Activated CD4-positive, alpha-beta T cell treated with anti-CD3 and anti-CD28 coated beads for 24 hours (primary cell): ENCODE data around the gene NTM.
"Not testable (repeated sequence)": the region's sequence is repeated elsewhere in the genome, so short reads cannot be mapped to it uniquely, and the experiment has no call there.

Experiments
- DNase-seq, 2 donors: peaks; one replicate each; pipeline ENCODE4 v3.0.0-alpha.2; 2020; ENCODE audit warnings: low read depth in 2 of 2

The NTM gene

DNA sequence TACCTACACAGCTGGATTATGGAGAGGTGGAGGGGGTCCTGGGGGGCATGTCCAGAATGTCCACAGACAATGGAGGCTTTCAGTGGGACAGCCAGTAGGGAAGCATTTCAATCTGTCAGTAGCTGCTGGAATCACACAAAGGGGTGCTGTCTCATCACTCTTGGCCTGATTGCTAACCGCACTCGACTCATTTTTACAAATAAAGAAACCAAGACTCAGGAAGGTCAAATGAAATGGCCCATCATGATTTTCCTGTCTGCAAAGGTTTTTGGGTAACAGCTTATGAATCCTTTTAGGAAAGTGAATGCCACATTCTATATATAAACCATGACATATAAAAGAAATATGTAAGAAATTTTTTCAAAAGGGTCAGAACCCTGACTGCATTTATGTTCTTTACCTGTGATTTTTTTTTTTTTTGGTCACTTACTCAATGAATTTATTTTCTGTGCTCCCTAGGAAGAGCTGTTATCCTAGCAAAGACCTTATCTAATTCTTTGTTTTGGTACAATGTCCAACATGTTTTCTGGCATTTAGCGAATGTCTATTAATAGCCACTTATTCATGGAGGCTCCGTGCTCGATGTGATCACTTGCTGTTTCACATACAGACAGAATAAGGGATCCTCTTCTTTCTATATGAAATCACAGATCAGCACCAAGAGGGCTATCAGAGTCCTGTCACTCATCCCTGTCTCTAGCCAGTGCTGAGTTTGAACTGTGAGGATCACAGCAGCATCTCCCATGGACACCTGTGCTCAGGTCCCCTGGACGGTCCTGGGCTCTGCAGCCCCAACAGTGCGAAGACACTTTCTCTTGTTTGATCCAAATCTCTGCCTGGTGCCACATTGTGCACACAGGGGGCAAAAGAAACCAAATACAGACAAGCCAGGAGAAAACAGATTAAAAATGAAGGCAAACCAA lies 979.7 kb downstream of the NTM start:
- DNase-seq = no peak

DNA sequence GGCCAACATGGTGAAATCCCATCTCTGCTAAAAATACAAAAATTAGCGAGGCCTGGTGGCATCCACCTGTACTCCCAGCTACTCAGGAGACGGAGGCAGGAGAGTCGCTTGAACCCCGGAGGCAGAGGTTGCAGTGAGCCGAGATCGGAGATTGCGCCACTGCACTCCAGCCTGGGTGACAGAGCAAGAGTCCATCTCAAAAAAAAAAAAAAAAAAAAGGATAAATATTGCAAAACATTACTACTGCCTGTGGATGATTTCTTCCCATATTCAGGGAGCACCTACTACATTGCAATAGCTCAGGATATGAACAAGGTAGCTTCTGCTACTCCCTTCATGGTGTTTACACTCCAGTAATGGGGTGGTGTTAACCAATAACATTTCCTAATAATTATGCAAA lies 980.6 kb downstream of the NTM start:
- no peak for DNase-seq

DNA sequence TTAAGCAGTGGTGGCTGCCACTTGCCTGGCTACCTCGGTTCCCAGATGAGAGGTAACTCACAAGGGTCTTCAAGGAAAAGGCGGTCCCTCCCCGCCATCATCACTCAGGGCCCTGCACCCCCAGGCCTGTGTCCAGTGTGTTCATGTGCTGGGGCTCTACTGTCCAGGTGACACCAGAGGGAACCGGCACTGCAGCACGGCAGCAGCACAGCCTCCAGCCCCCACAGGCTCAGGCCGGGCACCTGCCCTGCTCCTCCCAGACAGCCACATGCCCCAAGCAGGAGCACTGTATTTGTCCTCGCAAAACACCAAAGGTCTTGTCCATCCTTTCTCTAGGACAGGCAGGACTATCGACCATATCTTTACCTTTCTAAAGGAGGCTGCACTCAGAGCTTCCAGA lies 982.1 kb downstream of the NTM start:
- DNase-seq = no peak

DNA sequence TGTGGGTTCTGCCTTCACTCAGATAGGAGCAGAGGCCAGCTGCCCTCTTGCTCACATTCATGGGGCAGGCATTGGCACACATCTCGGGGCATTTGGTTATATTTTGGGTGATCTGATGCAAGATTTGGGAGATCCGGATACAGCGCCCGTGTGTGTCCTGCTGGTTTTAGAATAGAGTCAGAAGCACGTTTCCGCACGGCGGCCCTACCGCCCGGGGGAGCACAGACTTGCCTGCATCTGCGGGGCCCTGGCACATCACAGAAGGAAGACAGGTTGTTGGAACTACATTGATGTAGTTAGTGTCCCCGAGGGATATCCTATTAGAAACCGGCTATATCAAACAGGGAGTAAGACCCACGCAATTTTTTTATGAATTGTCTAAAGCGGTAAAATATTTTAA lies 982.8 kb downstream of the NTM start:
- DNase-seq = no peak

DNA sequence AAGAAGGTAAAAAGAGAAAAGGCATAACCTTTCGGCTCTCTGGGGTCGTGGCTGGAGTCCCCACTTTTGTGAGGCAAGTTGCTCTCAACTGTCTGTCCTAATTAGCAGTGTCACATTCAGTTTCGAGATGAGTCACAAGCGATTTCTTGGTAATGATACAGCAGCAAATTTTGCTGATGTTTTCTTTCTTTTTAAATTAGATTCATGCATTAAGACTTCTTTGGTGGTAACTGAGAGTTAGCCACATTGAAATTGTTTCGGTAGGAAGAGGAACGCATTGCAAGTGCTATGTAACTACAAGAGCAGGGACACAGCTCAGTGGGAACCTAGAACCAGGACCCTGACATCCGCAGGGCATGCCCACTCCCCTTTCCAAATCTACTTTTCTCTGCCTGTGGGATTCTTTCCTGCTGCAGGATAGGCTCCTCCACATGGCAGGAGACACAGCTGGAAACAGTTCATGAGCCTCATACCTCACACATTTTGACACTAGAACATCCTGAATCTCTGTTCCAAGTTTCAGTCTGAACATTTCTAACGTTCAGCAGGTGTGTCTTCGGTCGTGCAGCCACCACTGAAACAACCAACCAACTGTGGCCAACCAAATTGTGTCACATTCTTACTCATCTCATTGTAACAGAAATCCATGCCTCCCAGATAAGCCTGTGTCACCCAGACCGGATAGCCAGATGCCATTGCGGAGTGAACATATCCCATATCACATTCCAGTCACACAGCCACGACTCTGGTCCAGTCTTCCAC lies 987.6 kb downstream of the NTM start:
- DNase-seq = no peak

DNA sequence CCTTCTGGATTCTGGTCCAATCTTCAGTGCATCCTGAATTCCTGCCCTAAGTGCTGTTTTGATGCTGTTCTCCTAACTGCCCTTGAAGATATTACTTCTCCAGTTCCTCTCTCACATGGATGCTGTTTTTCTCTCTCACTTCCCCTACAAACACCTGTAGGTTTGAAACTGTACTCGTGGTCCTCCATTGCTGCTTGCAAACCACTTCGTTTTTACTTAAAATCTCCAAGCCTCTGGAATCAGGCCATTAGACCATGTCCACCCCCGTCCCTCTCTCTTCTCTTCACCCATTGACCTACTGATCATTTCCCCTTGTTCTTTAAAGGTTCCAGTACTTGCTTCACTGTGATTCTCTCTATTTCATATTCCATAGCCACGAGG lies 988.1 kb downstream of the NTM start:
- no peak for DNase-seq

DNA sequence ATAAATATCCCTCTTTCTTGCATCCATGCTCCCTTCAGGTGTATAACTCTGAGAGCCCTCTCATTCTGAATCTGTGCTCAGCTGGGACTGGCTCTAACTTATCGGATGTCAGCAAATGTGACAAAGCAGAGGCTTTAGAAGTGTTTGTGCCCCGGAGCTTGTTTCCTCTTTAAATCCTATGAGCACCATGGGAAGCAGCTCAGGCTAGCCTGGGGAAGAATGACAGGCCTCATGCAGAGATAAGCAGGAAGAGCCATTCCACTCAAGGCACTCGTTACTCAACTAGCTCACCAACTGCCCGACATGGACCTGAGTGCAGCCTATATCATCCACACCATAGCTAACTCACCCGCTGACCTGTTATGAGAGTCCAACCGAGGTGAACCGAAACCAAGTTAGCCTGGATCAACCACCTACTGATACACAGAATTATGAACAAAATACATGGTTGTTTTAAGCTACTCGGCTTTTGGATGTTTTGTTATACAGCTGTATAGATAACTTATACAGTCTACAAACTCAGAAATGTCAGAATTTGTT lies 990.7 kb downstream of the NTM start:
- DNase-seq = no peak

DNA sequence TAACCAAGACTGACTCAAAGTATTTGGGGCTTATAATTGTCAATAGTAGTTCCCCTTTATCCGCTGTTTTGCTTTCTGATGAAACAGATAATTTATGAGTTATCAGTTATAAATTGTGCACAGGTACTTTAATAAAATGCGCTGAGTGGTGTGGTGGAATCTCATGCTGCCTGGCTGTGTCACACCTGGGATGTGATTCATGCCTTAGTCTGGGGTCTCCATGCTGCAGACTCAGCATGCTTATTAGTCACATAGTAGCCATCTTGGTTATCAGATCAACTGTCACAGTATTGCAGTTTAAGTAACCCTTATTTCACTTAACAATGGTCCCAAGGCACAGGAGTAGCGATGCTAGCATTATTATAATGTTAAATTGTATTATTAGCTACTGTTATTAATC lies 995.2 kb downstream of the NTM start:
- no peak for DNase-seq

DNA sequence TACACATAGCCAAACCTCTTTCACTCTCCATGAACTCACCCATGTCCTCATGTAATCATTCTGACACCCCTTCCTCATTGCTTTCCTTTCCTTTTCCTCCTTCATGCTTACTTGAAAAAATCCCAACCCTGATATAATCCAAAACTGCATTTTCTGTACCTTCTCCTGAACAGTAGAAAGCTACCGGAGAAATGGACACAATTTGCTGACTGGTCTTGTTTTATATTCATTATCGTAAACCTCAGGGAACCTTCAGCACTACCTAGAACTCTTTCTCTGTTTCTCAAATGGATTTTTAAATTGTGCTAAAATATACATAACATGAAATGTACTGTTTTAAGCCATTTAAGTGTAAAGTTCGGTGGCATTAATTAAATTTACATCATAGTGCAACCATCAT lies 996.9 kb downstream of the NTM start:
- no peak for DNase-seq

DNA sequence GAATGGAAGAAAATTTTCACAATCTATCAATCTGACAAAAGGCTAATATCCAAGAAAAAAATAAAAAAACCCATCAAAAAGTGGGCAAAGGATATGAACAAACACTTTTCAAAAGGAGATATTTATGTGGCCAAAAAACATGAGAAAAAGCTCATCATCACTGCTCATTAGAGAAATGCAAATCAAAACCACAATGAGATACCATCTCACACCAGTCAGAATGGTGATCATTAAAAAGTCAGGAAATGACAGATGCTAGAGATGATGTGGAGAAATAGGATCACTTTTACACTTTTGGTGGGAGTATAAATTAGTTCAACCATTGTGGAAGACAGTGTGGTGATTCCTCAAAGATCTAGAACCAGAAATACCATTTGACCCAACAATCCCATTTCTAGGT lies 999.7 kb downstream of the NTM start:
- DNase-seq = not testable (repeated sequence)

DNA sequence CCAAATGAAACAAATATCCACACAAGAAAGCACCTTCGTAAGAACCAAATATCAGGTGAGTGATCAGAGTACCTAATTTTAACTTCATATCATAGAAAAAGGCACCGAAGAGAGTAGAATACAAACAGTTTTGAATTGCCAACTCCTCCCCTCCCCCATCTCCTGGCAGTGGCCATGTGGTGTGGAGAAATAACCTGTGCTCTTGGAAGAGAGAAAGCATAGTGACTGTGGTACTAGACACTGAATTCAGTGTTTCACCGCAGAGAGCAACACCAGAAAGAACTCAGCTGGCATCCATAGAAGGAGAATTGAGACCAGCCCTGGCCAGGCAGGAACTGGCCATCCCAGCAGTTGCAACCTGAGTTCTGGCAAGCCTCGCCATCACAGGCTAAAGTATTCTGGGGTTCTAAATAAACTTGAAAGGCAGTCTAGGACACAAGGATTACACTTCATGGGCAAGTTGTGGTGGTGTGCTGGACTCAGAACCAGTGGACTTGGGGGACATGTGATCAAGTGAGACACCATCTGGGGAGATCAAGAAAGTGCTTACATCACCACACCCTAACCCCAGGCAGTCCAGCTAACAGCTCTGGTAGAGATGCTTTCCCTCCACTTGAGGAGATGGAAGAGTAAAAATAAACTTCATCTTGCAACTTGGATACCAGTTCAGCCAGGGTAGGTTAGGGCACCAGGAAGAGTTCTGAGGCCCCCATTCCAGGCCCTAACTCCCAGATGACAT lies 1003.2 kb downstream of the NTM start:
- no peak for DNase-seq

DNA sequence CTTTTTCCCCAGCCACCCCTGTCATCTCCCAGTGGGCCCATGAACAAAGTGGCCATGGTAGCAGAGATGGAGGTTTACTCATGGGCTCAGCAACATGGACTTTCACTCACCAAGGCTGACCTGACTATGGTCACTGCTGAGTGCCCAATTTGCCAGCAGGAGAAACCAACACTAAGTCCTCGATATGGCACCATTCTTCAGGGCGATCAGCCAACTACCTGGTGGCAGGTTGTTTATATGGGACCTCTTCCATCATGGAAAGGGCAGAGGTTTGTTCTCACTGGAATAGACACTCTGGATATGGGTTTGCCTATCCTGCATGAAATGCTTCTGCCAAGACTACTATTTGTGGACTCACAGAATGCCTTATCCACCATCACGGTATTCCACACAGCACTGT lies 1009.1 kb downstream of the NTM start:
- DNase-seq = no peak
